SH-SY5Y (cell line): Measurements from ENCODE around the gene HRAS.

Source experiments
- GATA2 ChIP-seq: IDR thresholded peaks from 2 replicates; pipeline ENCODE4 v1.6.1; 2011; ENCODE audit warnings: mild to moderate bottlenecking, low read depth, low read length
- GATA3 ChIP-seq: IDR thresholded peaks from 2 replicates; pipeline ENCODE4 v1.6.1; 2011; ENCODE audit warnings: low read depth, mild to moderate bottlenecking, low read length, moderate library complexity

GRCh38 chr11:581752-582151 is 46.4 kb upstream of the HRAS start:
- TF ChIP-seq GATA2: no peak
- TF ChIP-seq GATA3: no peak
